Endothelial cell of umbilical vein (primary cell): ENCODE data around the gene TRIM65. TPM values are rescaled to one million over a fixed set of nuclear protein-coding genes. Genes with fewer than 3 reads are reported as not detected.

Experiments used
- BruUV-seq: library from RNA; stranded (reverse); fragments of 400-500 nt; replicated peaks from 2 replicates; lab custom pipeline; 2021; lab: Mats Ljungman, UMichigan
- CTCF ChIA-PET: fragments of 300-600, 350-600 bp; sonication (Branson Sonifier 250); formaldehyde crosslinking; loops from one replicate; lab custom pipeline; 2021; ENCODE audit warnings: antibody characterized with exemption, inconsistent platforms; lab: Charles Lee
- POLR2A ChIA-PET: fragments of 300-600, 350-600 bp; sonication (Branson Sonifier 250); formaldehyde crosslinking; loops from one replicate; lab custom pipeline; 2021; ENCODE audit warnings: antibody characterized with exemption, inconsistent platforms; lab: Charles Lee
- DNase-seq: peaks from one replicate; pipeline ENCODE4 v3.0.0-alpha.2; 2011; ENCODE audit warnings: low read depth, low spot score
- FAIRE-seq: peaks from 2 replicates; lab custom pipeline; 2011; peaks lifted over from hg19 to GRCh38; lab: Jason Lieb, UNC
- H2AFZ ChIP-seq: 2 replicates; pipeline ENCODE4 v1.6.0; 2012; ENCODE audit warnings: low read depth, low read length, control low read depth, inconsistent platforms
- H3K27ac ChIP-seq: 2 replicates; pipeline ENCODE4 v1.5.1; 2011; ENCODE audit warnings: low read depth, mild to moderate bottlenecking, control low read depth, low read length, moderate library complexity; ENCODE audit not compliant: insufficient read depth
- H3K27me3 ChIP-seq, 2 experiments: 2 replicates each; pipeline versions ENCODE4 v1.6.0 to v1.6.1; 2011; ENCODE audit warnings: low read length in 2 of 2, mixed read lengths in 1 of 2; ENCODE audit not compliant: control insufficient read depth in 2 of 2, insufficient read depth in 2 of 2
- H3K36me3 ChIP-seq, 2 experiments: 2 replicates in 1 of 2; 3 replicates in 1 of 2; pipeline ENCODE4 v1.5.1; 2011; ENCODE audit warnings: low read length in 2 of 2, mild to moderate bottlenecking in 1 of 2, moderate library complexity in 1 of 2; ENCODE audit not compliant: control insufficient read depth in 2 of 2, insufficient read depth in 2 of 2; ENCODE audit errors: extremely low read depth in 1 of 2
- H3K4me1 ChIP-seq: 3 replicates; pipeline ENCODE4 v1.5.1; 2011; ENCODE audit warnings: mild to moderate bottlenecking, low read length; ENCODE audit not compliant: control insufficient read depth, insufficient read depth; ENCODE audit errors: extremely low read depth
- H3K4me2 ChIP-seq: 2 replicates; pipeline ENCODE4 v1.6.1; 2011; ENCODE audit warnings: low read length, control low read depth, mixed read lengths; ENCODE audit not compliant: insufficient read depth
- H3K4me3 ChIP-seq, 3 experiments: fragments of 200-600 bp in 1 of 3; sonication (generic), shearing (Covaris generic) in 1 of 3; replicated peaks in 1 of 3; 2 replicates each; pipeline ENCODE4 v1.5.1; 2011 to 2016; ENCODE audit warnings: control low read depth in 3 of 3, low read length in 3 of 3, mild to moderate bottlenecking in 2 of 3, inconsistent platforms in 1 of 3, low read depth in 1 of 3, moderate library complexity in 1 of 3; ENCODE audit not compliant: insufficient read depth in 1 of 3
- H3K79me2 ChIP-seq: 2 replicates; pipeline ENCODE4 v1.6.0; 2012; ENCODE audit warnings: low read length, inconsistent platforms; ENCODE audit not compliant: control insufficient read depth, insufficient read depth
- H3K9ac ChIP-seq: replicated peaks from 2 replicates; pipeline ENCODE3; 2011; ENCODE audit warnings: low read length, control low read depth; ENCODE audit not compliant: insufficient read depth; ENCODE audit errors: extremely low read depth
- H3K9me1 ChIP-seq: replicated peaks from 3 replicates; pipeline ENCODE4 v1.6.0; 2011; ENCODE audit warnings: mild to moderate bottlenecking, low read length; ENCODE audit not compliant: control insufficient read depth, insufficient read depth; ENCODE audit errors: extremely low read depth
- H3K9me3 ChIP-seq: replicated peaks from 2 replicates; pipeline ENCODE4 v1.5.1; 2012; ENCODE audit warnings: low read length, inconsistent platforms; ENCODE audit not compliant: control insufficient read depth, insufficient read depth
- H4K20me1 ChIP-seq: replicated peaks from 2 replicates; pipeline ENCODE3; 2011; ENCODE audit warnings: mild to moderate bottlenecking, low read length; ENCODE audit not compliant: control insufficient read depth, insufficient read depth; ENCODE audit errors: extremely low read depth
- EZH2 ChIP-seq: IDR thresholded peaks from 2 replicates; pipeline ENCODE4 v1.6.1; 2012; ENCODE audit warnings: borderline replicate concordance, low read depth, mild to moderate bottlenecking, moderate library complexity, low read length, inconsistent platforms; ENCODE audit not compliant: severe bottlenecking
- FOS ChIP-seq: IDR thresholded peaks from 2 replicates; pipeline ENCODE4 v1.6.1; 2011; ENCODE audit warnings: mild to moderate bottlenecking, low read length, moderate library complexity, borderline replicate concordance; ENCODE audit not compliant: insufficient read depth
- JUN ChIP-seq: IDR thresholded peaks from 2 replicates; pipeline ENCODE4 v1.6.1; 2011; ENCODE audit warnings: borderline replicate concordance, low read depth; ENCODE audit not compliant: insufficient read length, insufficient read depth
- MYC ChIP-seq: IDR thresholded peaks from one replicate; pipeline ENCODE4 v1.6.1; 2011; ENCODE audit warnings: mild to moderate bottlenecking, low read depth, low read length
- POLR2A ChIP-seq: IDR thresholded peaks from 2 replicates; pipeline ENCODE4 v1.6.1; 2012; ENCODE audit warnings: low read depth, mild to moderate bottlenecking, control low read depth, low read length
- POLR2AphosphoS5 ChIP-seq: IDR thresholded peaks from 2 replicates; pipeline ENCODE4 v1.6.1; 2012; ENCODE audit warnings: low read depth, mild to moderate bottlenecking, control low read depth, low read length, moderate library complexity; ENCODE audit not compliant: insufficient read depth
- dilution Hi-C: fragments of 300-500 bp; cut with MboI; formaldehyde crosslinking; loops from one replicate; pipeline ENCODE4 v1.15.0; 2019; ENCODE audit warnings: low sequenced_read_pairs; ENCODE audit not compliant: extremely low pct_ligation_motif_present
- intact Hi-C: fragments of 100-400 bp; cut with micrococcal nuclease; formaldehyde crosslinking; loops from one replicate; pipeline ENCODE4 v1.10.0; 2022
- polyA plus RNA-seq, 4 experiments: library from polyadenylated mRNA; depleted of rRNA in 3 of 4; stranded (reverse) in 3 of 4; unstranded in 1 of 4; fragments of >200 nt; gene quantifications; 2 replicates each; pipeline versions ENCODE4 v1.2.1 to v1.2.3, GENCODE V29; 2011 to 2012; ENCODE audit warnings: missing spikeins in 1 of 4
- total RNA-seq: library from RNA; stranded (reverse); gene quantifications from 2 replicates; pipeline ENCODE4 v1.2.3, GENCODE V29; 2021
- TF ChIP-seq, protein P1 (sequence below): IDR thresholded peaks from 2 replicates; pipeline ENCODE4 v1.6.1; 2011; ENCODE audit not compliant: insufficient read depth, insufficient read length
- TF ChIP-seq, protein P2 (sequence below), 2 donors: IDR thresholded peaks; 1 replicate in 1 of 2; 2 replicates in 1 of 2; pipeline ENCODE4 v1.5.1; 2011; ENCODE audit warnings: low read length in 2 of 2, mild to moderate bottlenecking in 2 of 2, moderate library complexity in 2 of 2, control low read depth in 1 of 2, inconsistent platforms in 1 of 2, low read depth in 1 of 2; ENCODE audit not compliant: insufficient read depth in 1 of 2; ENCODE audit errors: extremely low read depth in 1 of 2

Gene TRIM65
- total and polyA plus RNA-seq, 2 donors (not counting 3 experiments of a cell fraction or from before 2014, with no cell fraction given): 19.3 to 33.5 TPM

DNA sequence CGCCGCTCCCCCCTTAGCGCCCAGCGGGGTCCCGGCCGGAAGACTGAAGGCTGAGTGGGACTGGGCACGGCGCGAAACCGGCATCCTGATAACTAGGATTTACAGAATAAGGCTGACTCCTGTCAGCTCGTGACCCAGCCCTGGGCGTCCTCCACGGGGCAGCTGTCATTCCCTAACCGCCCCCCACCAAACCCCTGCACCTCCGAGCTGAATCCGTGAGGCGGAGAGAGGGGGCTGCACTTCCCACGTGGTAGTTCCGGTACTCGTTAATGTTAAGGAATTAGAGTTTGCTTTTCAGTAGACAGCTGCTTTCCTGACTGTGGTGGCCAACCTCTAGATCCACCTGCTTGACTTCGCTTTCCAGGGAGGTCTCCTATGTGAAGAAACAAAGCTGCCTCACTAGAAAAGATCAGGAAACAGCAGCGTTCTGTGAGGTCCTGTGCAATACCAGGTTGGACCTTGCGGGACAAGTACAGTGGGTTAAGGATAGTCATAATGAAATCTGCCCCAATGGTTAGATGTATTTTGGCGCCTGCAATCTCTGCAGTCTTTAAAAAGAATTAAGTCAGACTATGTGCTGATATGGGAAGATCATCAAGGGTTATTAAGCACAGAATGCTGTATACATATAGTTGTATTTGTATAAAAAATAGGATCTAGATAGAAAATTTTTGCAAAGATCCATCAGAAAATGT lies 40.5 kb downstream of the TRIM65 start:
- CTCF ChIA-PET: interaction anchor here (0.8 to 11.3 kb wide), 13 partner anchors 11 to 587 kb away, joined by 3 to 241 read pairs (median 8); partner anchors contain the start of genes MRPL38, TRIM47 and TRIM65
- peak overlapping the region; percentile 3 to 75 (median 37) for H3K4me3 ChIP-seq
- intact Hi-C loops: no loop called here
- H3K9ac ChIP-seq: peak overlapping the region; percentile 83
- peak overlapping the region; percentile 13 for H2AFZ ChIP-seq
- dilution Hi-C loops: no loop called here
- BruUV-seq: no TSS peak
- FAIRE-seq: no peak
- no peaks in the 10 kb centered on the region for H3K9me1 ChIP-seq
- peaks cover 0 to 4% of the 10 kb centered on the region in 2 experiments for H3K36me3 ChIP-seq
- POLR2A ChIA-PET: interaction anchor here (1.4 to 2.8 kb wide), 3 partner anchors 76 to 85 kb away, joined by 3 to 23 read pairs (median 15); partner anchors contain the start of gene FBF1
- no peaks in the 10 kb centered on the region for H3K9me3 ChIP-seq
- TF ChIP-seq JUN: no peak
- no peaks in the 10 kb centered on the region for H4K20me1 ChIP-seq
- H3K27me3 ChIP-seq: no peaks in the 10 kb centered on the region
- H3K4me2 ChIP-seq: peak overlapping the region; percentile 65
- peak; percentile 57 for DNase-seq
- peak overlapping the region; percentile 77 for H3K27ac ChIP-seq
- H3K79me2 ChIP-seq: peaks cover 13% of the 10 kb centered on the region
- peaks cover 39% of the 10 kb centered on the region for H3K4me1 ChIP-seq

DNA sequence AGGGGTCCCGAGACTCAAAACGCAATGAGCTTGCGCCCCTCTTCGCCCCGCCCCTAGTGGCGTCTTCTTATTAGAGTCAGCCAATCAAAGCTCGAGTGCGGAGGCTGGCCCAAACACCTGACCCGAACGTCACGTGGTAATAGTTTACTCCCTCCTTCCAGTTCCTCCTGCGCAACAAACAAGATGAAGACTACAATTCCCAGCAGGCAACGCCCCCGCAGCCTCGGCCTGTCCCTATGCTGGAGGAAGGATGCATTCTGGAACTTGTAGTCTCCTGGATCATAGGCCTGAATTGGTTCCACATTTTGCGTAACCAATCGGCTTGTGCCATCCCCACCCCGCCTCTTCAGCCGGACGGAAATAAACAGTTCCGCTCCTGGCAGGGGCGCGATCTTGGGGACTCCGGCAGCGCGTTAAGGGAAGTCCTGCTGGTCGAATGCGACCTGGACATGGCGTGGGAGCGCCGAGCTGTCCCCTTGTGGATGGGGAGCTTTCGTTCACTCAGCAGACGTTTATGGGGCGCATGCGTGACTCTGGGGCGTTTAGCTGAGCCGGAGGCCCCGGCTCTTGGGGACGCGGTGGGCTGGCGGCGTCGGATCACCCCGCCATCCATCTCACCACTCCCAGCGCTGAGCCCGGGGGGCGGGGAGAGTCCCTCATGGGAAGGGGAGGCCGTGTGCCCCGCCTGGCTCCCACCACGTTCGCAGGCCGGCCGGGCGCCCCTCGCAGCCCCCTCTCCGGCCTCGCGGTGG lies 41.3 kb downstream of the TRIM65 start, which contains the start of gene WBP2:
TSS of gene WBP2 (minus strand) at position 26 of the 752 bp plus-strand sequence. CDS start 38 bp downstream, outside the sequence.
- Histone ChIP-seq H4K20me1 (no peaks in the 10 kb centered on the region), H3K4me2 (peak within 1 kb of the TSS; percentile 84), H3K4me3 (peak within 1 kb of the TSS; percentile 19 to 76 (median 75)), H3K4me1 (peaks cover 39% of the 10 kb centered on the region), H3K9ac (peak within 1 kb of the TSS; percentile 83), H3K9me1 (no peaks in the 10 kb centered on the region), H3K9me3 (no peaks in the 10 kb centered on the region), H3K27ac (peak within 1 kb of the TSS; percentile 89), H3K36me3 (peaks cover 0 to 11% of the 10 kb centered on the region in 2 experiments), H3K79me2 (peaks cover 13% of the 10 kb centered on the region), H3K27me3 (no peaks in the 10 kb centered on the region), H2AFZ (peak within 1 kb of the TSS; percentile 13)
- intact Hi-C loops (loop anchor here (1.0 to 2.0 kb wide), 6 partner anchors 10 to 71 kb away; partner anchors contain the start of genes TRIM65 and UNK), dilution Hi-C loops (no loop called here)
- peak; percentile 99 for FAIRE-seq
- ChIA-PET CTCF (interaction anchor here (0.7 to 11.3 kb wide), 18 partner anchors 9 to 586 kb away, joined by 3 to 241 read pairs (median 6); partner anchors contain the start of genes MRPL38, TRIM47 and TRIM65), POLR2A (interaction anchor here (0.6 to 2.8 kb wide), 10 partner anchors 17 to 219 kb away, joined by 3 to 23 read pairs (median 6); partner anchors contain the start of genes FBF1 and GALR2)
- TF ChIP-seq POLR2AphosphoS5 (peak; percentile 83), MYC (no peak), FOS (no peak), POLR2A (peak; percentile 81), EZH2 (no peak)
- TF ChIP-seq, protein P1, sequence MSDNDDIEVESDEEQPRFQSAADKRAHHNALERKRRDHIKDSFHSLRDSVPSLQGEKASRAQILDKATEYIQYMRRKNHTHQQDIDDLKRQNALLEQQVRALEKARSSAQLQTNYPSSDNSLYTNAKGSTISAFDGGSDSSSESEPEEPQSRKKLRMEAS: peak; percentile 93
- TF ChIP-seq, protein P2, sequence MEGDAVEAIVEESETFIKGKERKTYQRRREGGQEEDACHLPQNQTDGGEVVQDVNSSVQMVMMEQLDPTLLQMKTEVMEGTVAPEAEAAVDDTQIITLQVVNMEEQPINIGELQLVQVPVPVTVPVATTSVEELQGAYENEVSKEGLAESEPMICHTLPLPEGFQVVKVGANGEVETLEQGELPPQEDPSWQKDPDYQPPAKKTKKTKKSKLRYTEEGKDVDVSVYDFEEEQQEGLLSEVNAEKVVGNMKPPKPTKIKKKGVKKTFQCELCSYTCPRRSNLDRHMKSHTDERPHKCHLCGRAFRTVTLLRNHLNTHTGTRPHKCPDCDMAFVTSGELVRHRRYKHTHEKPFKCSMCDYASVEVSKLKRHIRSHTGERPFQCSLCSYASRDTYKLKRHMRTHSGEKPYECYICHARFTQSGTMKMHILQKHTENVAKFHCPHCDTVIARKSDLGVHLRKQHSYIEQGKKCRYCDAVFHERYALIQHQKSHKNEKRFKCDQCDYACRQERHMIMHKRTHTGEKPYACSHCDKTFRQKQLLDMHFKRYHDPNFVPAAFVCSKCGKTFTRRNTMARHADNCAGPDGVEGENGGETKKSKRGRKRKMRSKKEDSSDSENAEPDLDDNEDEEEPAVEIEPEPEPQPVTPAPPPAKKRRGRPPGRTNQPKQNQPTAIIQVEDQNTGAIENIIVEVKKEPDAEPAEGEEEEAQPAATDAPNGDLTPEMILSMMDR (IDR thresholded peaks at IDR 0.05; ENCODE audit: extremely low read depth in 1 of 2, insufficient read depth in 1 of 2, low read depth in 1 of 2, low read length in 2 of 2): peak; percentile 42 to 54
- peak; percentile 100 for DNase-seq
- BruUV-seq: TSS peak; percentile 71
